Suprapubic skin (tissue), 4 donors: ENCODE data around the gene ERVK3-1.

ENCODE experiments used
- POLR2A ChIP-seq, 2 donors: fragments of 450-650 bp; IDR thresholded peaks; one replicate each; pipeline ENCODE4 v1.6.1; 2017; ENCODE audit warnings: antibody characterized with exemption in 2 of 2, mild to moderate bottlenecking in 2 of 2, moderate library complexity in 2 of 2
- POLR2AphosphoS5 ChIP-seq, 3 donors: sonication (generic); formaldehyde crosslinking; IDR thresholded peaks; one replicate each; pipeline ENCODE4 v1.6.1; 2017; ENCODE audit warnings: antibody characterized with exemption in 3 of 3
- TF ChIP-seq, protein P1 (sequence below), 2 donors: fragments of 200-600 bp in 1 of 2; fragments of 450-650 bp in 1 of 2; sonication (generic) in 1 of 2; IDR thresholded peaks; one replicate each; pipeline ENCODE4 v1.5.1; 2016 to 2019; ENCODE audit warnings: antibody characterized with exemption in 2 of 2, mild to moderate bottlenecking in 1 of 2, moderate library complexity in 1 of 2

DNA sequence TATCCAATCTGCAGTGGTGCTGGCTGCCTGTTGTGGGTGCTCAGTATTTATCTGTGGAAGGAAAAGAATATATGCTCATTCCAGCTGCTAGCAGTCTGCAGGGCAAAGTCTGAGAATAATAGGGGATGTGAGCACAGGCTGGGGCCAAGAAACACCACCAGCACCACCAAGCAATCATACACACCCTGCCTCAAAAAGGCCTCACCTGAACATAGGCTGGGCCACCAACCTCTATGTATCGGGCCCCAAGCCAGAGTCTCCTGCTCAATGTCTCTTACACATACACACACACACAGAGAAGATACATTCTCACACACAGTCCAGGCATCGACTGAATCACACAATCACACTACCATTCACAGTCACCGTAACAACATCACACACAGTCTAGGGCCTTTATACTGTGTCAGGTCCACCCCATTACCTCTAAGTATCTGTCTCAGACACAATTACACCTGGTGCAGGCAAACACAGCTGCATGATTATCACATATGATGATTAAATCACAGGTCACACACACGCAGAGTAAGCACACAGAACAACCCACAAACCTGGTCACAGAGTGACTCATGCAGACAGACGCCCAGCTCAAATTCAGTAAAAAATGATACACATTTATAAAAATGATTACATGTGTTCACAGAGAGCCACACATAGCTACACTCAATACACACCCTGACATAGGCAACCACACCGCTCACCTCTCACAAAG is 20.3 kb downstream of the ERVK3-1 start:
- TF ChIP-seq, protein P1, sequence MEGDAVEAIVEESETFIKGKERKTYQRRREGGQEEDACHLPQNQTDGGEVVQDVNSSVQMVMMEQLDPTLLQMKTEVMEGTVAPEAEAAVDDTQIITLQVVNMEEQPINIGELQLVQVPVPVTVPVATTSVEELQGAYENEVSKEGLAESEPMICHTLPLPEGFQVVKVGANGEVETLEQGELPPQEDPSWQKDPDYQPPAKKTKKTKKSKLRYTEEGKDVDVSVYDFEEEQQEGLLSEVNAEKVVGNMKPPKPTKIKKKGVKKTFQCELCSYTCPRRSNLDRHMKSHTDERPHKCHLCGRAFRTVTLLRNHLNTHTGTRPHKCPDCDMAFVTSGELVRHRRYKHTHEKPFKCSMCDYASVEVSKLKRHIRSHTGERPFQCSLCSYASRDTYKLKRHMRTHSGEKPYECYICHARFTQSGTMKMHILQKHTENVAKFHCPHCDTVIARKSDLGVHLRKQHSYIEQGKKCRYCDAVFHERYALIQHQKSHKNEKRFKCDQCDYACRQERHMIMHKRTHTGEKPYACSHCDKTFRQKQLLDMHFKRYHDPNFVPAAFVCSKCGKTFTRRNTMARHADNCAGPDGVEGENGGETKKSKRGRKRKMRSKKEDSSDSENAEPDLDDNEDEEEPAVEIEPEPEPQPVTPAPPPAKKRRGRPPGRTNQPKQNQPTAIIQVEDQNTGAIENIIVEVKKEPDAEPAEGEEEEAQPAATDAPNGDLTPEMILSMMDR (IDR thresholded peaks at IDR 0.05): no peak
- TF ChIP-seq POLR2A (IDR thresholded peaks at IDR 0.05) (no peak), POLR2AphosphoS5 (IDR thresholded peaks at IDR 0.05) (no peak)
